Stimulated activated CD8-positive, alpha-beta memory T cell treated with anti-CD3 and anti-CD28 coated beads, Interleukin-7, amount 100 ng/mL, for 24 hours (primary cell): Measurements from ENCODE around the gene TAF1C.
"Not testable (repeated sequence)": the region's sequence is repeated elsewhere in the genome, so short reads cannot be mapped to it uniquely, and the experiment has no call there.

Source experiments
- DNase-seq: peaks from one replicate; pipeline ENCODE4 v3.0.0-alpha.2; 2020; ENCODE audit warnings: low read depth

TAF1C gene

GRCh38 chr16:84186685-84187437 is at the start of gene TAF1C:
Gene TAF1C (minus strand): TSS chr16:84187057. CDS start chr16:84184988, 2,069 bp downstream.
- peak; percentile 85 for DNase-seq

- DNase-seq, result no peak
These were observed 47.7 kb upstream of the TAF1C start for GRCh38 chr16:84234321-84235241.

- no peak for DNase-seq
These were observed 46.9 kb upstream of the TAF1C start for GRCh38 chr16:84233748-84234147.

- no peak for DNase-seq
These were observed 46.1 kb upstream of the TAF1C start for GRCh38 chr16:84232969-84233368.

GRCh38 chr16:84232060-84232459 is 45.2 kb upstream of the TAF1C start:
- no peak for DNase-seq

- no peak for DNase-seq
These were observed 42.6 kb upstream of the TAF1C start for GRCh38 chr16:84229471-84229870.

- DNase-seq, result no peak
These were observed 41.5 kb upstream of the TAF1C start for GRCh38 chr16:84228256-84228838.

- DNase-seq, result no peak
These were observed 40.7 kb upstream of the TAF1C start for GRCh38 chr16:84227548-84227947.

GRCh38 chr16:84226026-84226425 is 39.2 kb upstream of the TAF1C start:
- no peak for DNase-seq

GRCh38 chr16:84225571-84225970 is 38.7 kb upstream of the TAF1C start:
- no peak for DNase-seq

- no peak for DNase-seq
These were observed 38.3 kb upstream of the TAF1C start for GRCh38 chr16:84225126-84225525.

GRCh38 chr16:84224554-84224953 is 37.7 kb upstream of the TAF1C start:
- DNase-seq, result no peak

- DNase-seq, result no peak
These were observed 36.6 kb upstream of the TAF1C start for GRCh38 chr16:84223456-84223855.

- DNase-seq, result no peak
These were observed 34.0 kb upstream of the TAF1C start for GRCh38 chr16:84220851-84221250.

GRCh38 chr16:84218956-84219355 is 32.1 kb upstream of the TAF1C start:
- DNase-seq, result no peak

- no peak for DNase-seq
These were observed 31.4 kb upstream of the TAF1C start for GRCh38 chr16:84218176-84218823.

- not testable (repeated sequence) for DNase-seq
These were observed 29.3 kb upstream of the TAF1C start for GRCh38 chr16:84216144-84216543.

GRCh38 chr16:84215531-84215930 is 28.7 kb upstream of the TAF1C start:
- DNase-seq, result no peak

GRCh38 chr16:84214451-84215066 is 27.7 kb upstream of the TAF1C start:
- DNase-seq, result no peak

- DNase-seq, result no peak
These were observed 25.8 kb upstream of the TAF1C start for GRCh38 chr16:84212631-84213030.

GRCh38 chr16:84212154-84212553 is 25.3 kb upstream of the TAF1C start:
- DNase-seq, result no peak

- no peak for DNase-seq
These were observed 23.1 kb upstream of the TAF1C start for GRCh38 chr16:84209989-84210388.
